Measurements from ENCODE around the gene COL25A1. TPM values are rescaled to one million over a fixed set of nuclear protein-coding genes. Genes with fewer than 3 reads are reported as not detected.

COL25A1 gene
- total RNA-seq, 1 experiment from 2014 or later: 4.2 TPM

DNA sequence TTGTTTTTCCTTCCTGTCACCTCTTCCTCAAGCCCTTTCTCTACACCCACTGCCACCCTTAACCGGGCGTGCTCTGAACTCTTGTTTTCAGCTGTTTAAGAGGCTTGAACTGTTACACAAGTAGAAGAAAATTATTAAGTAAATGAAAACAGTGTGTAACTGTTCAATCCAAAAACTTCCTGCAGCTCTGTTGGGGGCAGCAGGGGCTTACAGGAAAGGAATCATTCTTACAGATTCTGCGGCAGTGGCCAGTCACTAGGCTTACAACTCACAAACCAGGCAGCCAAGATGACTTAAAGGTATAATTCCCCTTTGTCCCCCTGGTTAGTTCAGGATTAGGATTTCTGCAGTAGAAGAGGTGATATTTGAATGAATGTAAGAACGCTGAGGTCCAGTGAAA lies 469.4 kb downstream of the COL25A1 start:
- H2AK5ac ChIP-seq (ENCODE audit: insufficient read length, low read length): no peak overlapping the region
- no peak for DNase-seq
- H4K5ac ChIP-seq (ENCODE audit: insufficient read length, low read depth, low read length): no peak overlapping the region
- Mint-ChIP-seq H3K9me3 (no peaks in the 10 kb centered on the region), H3K4me3 (no peak overlapping the region), H3K36me3 (ENCODE audit: insufficient read depth in 1 of 3, low read depth in 3 of 3) (no peaks in the 10 kb centered on the region), H3K27ac (no peak overlapping the region), H3K4me1 (0 out of 4 replicates have a peak, but pooled peaks cover 0 to 5% of the 10 kb centered on the region in 2 experiments), H3K27me3 (ENCODE audit: low read depth) (no peaks in the 10 kb centered on the region)
- H3K4me2 ChIP-seq (ENCODE audit: insufficient read depth, insufficient read length, low read length): no peak overlapping the region
- H3K23me2 ChIP-seq (ENCODE audit: insufficient read length, low read depth, low read length, poor library complexity, severe bottlenecking): no peaks in the 10 kb centered on the region
- H3K4me1 ChIP-seq (ENCODE audit: insufficient read depth, low read length): no peaks in the 10 kb centered on the region
- H2BK20ac ChIP-seq (ENCODE audit: low read depth, low read length, poor library complexity, severe bottlenecking): no peak overlapping the region
- H3K56ac ChIP-seq (ENCODE audit: insufficient read length, low read depth, low read length): no peak overlapping the region
- no peaks in the 10 kb centered on the region for H3K9me3 ChIP-seq (ENCODE audit: control insufficient read depth, low read depth, low read length)
- no peak overlapping the region for H3K14ac ChIP-seq (ENCODE audit: insufficient read depth, low read length)
- H4K91ac ChIP-seq (ENCODE audit: insufficient read length, low read depth, low read length): no peak overlapping the region
- H3K18ac ChIP-seq (ENCODE audit: insufficient read length, low read depth, low read length): no peak overlapping the region
- no peak overlapping the region for H2BK120ac ChIP-seq (ENCODE audit: low read depth, low read length, poor library complexity, severe bottlenecking)
- no peak overlapping the region for H2BK12ac ChIP-seq (ENCODE audit: insufficient read length, low read depth, low read length)
- H3K79me2 ChIP-seq (ENCODE audit: insufficient read depth, low read length): no peaks in the 10 kb centered on the region
- WGBS (ENCODE audit: extremely low coverage, insufficient read length, low lambda C conversion rate): no CpG with 5 or more reads among the region's 4 CpGs
- H3K79me1 ChIP-seq (ENCODE audit: insufficient read depth, low read depth, low read length, poor library complexity, severe bottlenecking): no peaks in the 10 kb centered on the region
- no peaks in the 10 kb centered on the region for H4K20me1 ChIP-seq (ENCODE audit: control insufficient read depth, insufficient read depth, insufficient read length)
- no peak overlapping the region for H2BK15ac ChIP-seq (ENCODE audit: low read depth, low read length)
- no peak overlapping the region for H2BK5ac ChIP-seq (ENCODE audit: insufficient read length, low read length)
- TF ChIP-seq, protein P1, sequence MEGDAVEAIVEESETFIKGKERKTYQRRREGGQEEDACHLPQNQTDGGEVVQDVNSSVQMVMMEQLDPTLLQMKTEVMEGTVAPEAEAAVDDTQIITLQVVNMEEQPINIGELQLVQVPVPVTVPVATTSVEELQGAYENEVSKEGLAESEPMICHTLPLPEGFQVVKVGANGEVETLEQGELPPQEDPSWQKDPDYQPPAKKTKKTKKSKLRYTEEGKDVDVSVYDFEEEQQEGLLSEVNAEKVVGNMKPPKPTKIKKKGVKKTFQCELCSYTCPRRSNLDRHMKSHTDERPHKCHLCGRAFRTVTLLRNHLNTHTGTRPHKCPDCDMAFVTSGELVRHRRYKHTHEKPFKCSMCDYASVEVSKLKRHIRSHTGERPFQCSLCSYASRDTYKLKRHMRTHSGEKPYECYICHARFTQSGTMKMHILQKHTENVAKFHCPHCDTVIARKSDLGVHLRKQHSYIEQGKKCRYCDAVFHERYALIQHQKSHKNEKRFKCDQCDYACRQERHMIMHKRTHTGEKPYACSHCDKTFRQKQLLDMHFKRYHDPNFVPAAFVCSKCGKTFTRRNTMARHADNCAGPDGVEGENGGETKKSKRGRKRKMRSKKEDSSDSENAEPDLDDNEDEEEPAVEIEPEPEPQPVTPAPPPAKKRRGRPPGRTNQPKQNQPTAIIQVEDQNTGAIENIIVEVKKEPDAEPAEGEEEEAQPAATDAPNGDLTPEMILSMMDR (conservative IDR thresholded peaks at IDR 0.05): peak; percentile 32; the same call in 2 of the 3 replicates
- H3K23ac ChIP-seq (ENCODE audit: insufficient read length, low read depth, low read length): no peak overlapping the region
- no peak overlapping the region for H4K8ac ChIP-seq (replicated peaks; ENCODE audit: insufficient read length, low read depth, low read length)
- no peak overlapping the region for H3K4ac ChIP-seq (ENCODE audit: low read depth, low read length)
- H3K27ac ChIP-seq (ENCODE audit: insufficient read length, low read depth, low read length): no peak overlapping the region
- H3T11ph ChIP-seq (ENCODE audit: low read length): no peak overlapping the region
- H3K9ac ChIP-seq (ENCODE audit: extremely low read depth, insufficient read length, low read length): no peak overlapping the region
- H3K27me3 ChIP-seq (ENCODE audit: insufficient read depth, low read length): no peaks in the 10 kb centered on the region
- H2AFZ ChIP-seq (ENCODE audit: low read length): no peak overlapping the region
